Cardiac fibroblast (primary cell): ENCODE results near the gene CELF4.

Source experiments
- DNase-seq, 2 donors: peaks; one replicate each; pipeline versions ENCODE4 v3.0.0 to v3.0.0-alpha.2; 2010; ENCODE audit warnings: low read depth in 2 of 2
- H3K4me3 ChIP-seq, 2 donors: replicated peaks in 1 of 2; 1 replicate in 1 of 2; 2 replicates in 1 of 2; pipeline ENCODE4 v1.5.1; 2011; ENCODE audit warnings: low read depth in 2 of 2, low read length in 2 of 2, mild to moderate bottlenecking in 2 of 2, moderate library complexity in 1 of 2
- CTCF ChIP-seq: IDR thresholded peaks from one replicate; pipeline ENCODE4 v1.5.1; 2011; ENCODE audit warnings: low read depth, mild to moderate bottlenecking, low read length, inconsistent platforms

Gene CELF4

GRCh38 chr18:37328946-37329719 lies 236.5 kb downstream of the CELF4 start:
- no peak for DNase-seq
- no peak overlapping the region for H3K4me3 ChIP-seq
- no peak for TF ChIP-seq CTCF

GRCh38 chr18:37327063-37327577 lies 238.5 kb downstream of the CELF4 start:
- H3K4me3 ChIP-seq, result no peak overlapping the region
- TF ChIP-seq CTCF, result no peak
- DNase-seq, result no peak

GRCh38 chr18:37322492-37323035 lies 243.0 kb downstream of the CELF4 start:
- DNase-seq, result peak; percentile 27 to 50
- H3K4me3 ChIP-seq, result no peak overlapping the region
- TF ChIP-seq CTCF, result peak; percentile 80

- TF ChIP-seq CTCF, result no peak
- no peak overlapping the region for H3K4me3 ChIP-seq
- DNase-seq, result no peak
Measured at GRCh38 chr18:37321582-37322491, 243.8 kb downstream of the CELF4 start.

GRCh38 chr18:37320317-37320716 lies 245.3 kb downstream of the CELF4 start:
- DNase-seq, result no peak
- no peak for TF ChIP-seq CTCF
- H3K4me3 ChIP-seq, result no peak overlapping the region
